ENCODE results near the gene TRAP1.

DNA sequence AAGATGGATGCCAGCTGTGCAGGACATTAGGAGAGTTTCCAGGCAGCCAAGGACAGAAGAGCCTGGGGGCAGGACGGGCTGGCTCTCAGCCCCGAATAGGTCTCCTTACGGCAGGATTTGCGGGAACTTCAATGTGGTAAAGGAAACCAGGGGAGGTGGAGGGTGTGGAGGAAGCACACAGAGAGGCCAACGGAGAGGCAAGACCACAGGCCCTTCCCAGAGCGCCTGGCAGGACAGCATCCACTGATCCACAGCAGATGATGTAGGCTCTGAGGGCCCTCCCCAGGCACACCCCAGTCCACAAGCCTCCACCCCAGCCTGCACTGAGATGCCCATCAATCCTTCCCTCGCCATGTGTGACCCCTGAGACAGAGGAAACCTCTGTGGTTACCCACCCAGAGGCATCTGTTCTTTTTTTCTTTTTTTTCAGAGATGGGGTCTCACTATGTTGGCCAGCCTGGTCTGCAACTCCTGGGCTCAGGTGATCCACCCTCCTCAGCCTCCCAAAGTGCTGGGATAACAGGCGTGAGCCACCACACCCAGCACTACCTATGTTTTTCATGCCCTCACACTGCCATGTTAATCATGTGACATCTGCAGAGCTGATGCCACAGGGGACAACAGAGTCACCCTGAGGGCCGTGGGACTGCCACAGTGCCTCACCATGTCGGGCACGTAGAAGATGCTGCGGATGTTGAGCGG is 43.5 kb downstream of the TRAP1 start:
- no peak for TF ChIP-seq POLR2A (IDR thresholded peaks at IDR 0.05)
- TF ChIP-seq, protein P1, sequence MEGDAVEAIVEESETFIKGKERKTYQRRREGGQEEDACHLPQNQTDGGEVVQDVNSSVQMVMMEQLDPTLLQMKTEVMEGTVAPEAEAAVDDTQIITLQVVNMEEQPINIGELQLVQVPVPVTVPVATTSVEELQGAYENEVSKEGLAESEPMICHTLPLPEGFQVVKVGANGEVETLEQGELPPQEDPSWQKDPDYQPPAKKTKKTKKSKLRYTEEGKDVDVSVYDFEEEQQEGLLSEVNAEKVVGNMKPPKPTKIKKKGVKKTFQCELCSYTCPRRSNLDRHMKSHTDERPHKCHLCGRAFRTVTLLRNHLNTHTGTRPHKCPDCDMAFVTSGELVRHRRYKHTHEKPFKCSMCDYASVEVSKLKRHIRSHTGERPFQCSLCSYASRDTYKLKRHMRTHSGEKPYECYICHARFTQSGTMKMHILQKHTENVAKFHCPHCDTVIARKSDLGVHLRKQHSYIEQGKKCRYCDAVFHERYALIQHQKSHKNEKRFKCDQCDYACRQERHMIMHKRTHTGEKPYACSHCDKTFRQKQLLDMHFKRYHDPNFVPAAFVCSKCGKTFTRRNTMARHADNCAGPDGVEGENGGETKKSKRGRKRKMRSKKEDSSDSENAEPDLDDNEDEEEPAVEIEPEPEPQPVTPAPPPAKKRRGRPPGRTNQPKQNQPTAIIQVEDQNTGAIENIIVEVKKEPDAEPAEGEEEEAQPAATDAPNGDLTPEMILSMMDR (IDR thresholded peaks at IDR 0.05) = no peak

All from body of pancreas (tissue), 4 donors.